Measurements from ENCODE around the gene TYSND1. TPM values are rescaled to one million over a fixed set of nuclear protein-coding genes. Genes with fewer than 3 reads are reported as not detected.

Gene TYSND1
- total RNA-seq, 1 experiment from 2014 or later, result 16.5 TPM

DNA sequence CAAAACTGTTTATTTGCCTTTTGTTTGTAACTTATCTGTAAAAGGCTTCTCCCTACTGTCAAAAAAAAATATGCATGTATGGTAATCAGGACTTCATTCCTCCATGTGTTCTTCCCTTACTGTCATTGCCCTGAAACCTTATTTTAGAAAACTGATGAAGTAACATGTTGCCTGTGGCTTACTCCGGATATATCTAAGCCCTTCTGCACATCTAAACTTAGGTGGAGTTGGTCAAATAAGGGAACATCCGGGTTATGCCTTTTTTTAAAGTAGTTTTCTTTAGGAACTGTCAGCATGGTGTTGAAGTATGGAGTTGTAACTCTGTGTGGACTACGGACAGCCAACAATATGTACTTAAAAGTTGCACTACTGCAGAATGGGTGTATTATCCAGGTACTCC, 17.7 kb upstream of the TYSND1 start:
- Mint-ChIP-seq H3K27ac (ENCODE audit: low read depth, unreplicated experiment) (no peak overlapping the region), H3K27me3 (ENCODE audit: insufficient read depth, unreplicated experiment) (no peaks in the 10 kb centered on the region), H3K36me3 (ENCODE audit: insufficient read depth, unreplicated experiment) (peaks cover 67% of the 10 kb centered on the region), H3K9me3 (ENCODE audit: unreplicated experiment) (no peaks in the 10 kb centered on the region), H3K4me1 (ENCODE audit: insufficient read depth, unreplicated experiment) (peaks cover 47% of the 10 kb centered on the region), H3K4me3 (ENCODE audit: unreplicated experiment) (no peak overlapping the region)
- POLR2A ChIA-PET, result no interaction called here
- CTCF ChIA-PET, result no interaction called here
- no TSS peak for BruUV-seq (replicated peaks)
- TF ChIP-seq, protein P1, sequence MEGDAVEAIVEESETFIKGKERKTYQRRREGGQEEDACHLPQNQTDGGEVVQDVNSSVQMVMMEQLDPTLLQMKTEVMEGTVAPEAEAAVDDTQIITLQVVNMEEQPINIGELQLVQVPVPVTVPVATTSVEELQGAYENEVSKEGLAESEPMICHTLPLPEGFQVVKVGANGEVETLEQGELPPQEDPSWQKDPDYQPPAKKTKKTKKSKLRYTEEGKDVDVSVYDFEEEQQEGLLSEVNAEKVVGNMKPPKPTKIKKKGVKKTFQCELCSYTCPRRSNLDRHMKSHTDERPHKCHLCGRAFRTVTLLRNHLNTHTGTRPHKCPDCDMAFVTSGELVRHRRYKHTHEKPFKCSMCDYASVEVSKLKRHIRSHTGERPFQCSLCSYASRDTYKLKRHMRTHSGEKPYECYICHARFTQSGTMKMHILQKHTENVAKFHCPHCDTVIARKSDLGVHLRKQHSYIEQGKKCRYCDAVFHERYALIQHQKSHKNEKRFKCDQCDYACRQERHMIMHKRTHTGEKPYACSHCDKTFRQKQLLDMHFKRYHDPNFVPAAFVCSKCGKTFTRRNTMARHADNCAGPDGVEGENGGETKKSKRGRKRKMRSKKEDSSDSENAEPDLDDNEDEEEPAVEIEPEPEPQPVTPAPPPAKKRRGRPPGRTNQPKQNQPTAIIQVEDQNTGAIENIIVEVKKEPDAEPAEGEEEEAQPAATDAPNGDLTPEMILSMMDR (IDR thresholded peaks at IDR 0.05; ENCODE audit: unreplicated experiment), result no peak
- no peak for DNase-seq (ENCODE audit: unreplicated experiment)
- intact Hi-C loops (cut with micrococcal nuclease), result no loop called here

DNA sequence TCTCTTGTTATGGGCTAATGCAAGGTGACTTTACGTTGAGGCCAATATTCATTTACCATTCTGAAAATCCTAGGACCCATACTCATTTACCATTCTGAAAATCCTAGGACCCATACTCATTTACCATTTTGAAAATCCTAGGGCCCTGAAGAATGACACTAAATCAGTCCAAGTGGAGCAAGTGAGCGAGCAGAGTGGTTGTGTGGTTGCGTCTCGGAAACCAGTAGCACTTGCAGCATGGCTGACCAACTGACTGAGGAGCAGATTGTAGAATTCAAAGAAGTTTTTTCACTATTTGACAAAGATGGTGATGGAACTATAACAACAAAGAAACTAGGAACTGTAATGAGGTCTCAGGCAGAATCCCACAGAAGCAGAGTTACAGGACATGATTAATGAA, 16.9 kb upstream of the TYSND1 start:
- BruUV-seq (replicated peaks), result no TSS peak
- H3K4me1 Mint-ChIP-seq (ENCODE audit: insufficient read depth, unreplicated experiment), result peaks cover 41% of the 10 kb centered on the region
- TF ChIP-seq, protein P1 (IDR thresholded peaks at IDR 0.05; ENCODE audit: unreplicated experiment), result no peak
- no peak for DNase-seq (ENCODE audit: unreplicated experiment)
- peaks cover 72% of the 10 kb centered on the region for H3K36me3 Mint-ChIP-seq (ENCODE audit: insufficient read depth, unreplicated experiment)
- POLR2A ChIA-PET, result interaction anchor here (3.0 kb wide), 1 partner anchor 16 kb away, joined by 13 read pairs; the partner anchor contains the start of gene TYSND1
- H3K27me3 Mint-ChIP-seq (ENCODE audit: insufficient read depth, unreplicated experiment), result no peaks in the 10 kb centered on the region
- CTCF ChIA-PET, result interaction anchor here (0.9 kb wide), 1 partner anchor 17 kb away, joined by 5 read pairs; the partner anchor contains the start of gene TYSND1
- intact Hi-C loops (cut with micrococcal nuclease), result no loop called here
- no peak overlapping the region for H3K4me3 Mint-ChIP-seq (ENCODE audit: unreplicated experiment)
- no peaks in the 10 kb centered on the region for H3K9me3 Mint-ChIP-seq (ENCODE audit: unreplicated experiment)
- H3K27ac Mint-ChIP-seq (ENCODE audit: low read depth, unreplicated experiment), result no peak overlapping the region

- BruUV-seq (replicated peaks), result no TSS peak
- H3K27me3 Mint-ChIP-seq (ENCODE audit: insufficient read depth, unreplicated experiment), result no peaks in the 10 kb centered on the region
- ChIA-PET POLR2A (interaction anchor here (3.0 kb wide), 1 partner anchor 16 kb away, joined by 13 read pairs; the partner anchor contains the start of gene TYSND1), CTCF (interaction anchor here (0.9 kb wide), 1 partner anchor 16 kb away, joined by 5 read pairs; the partner anchor contains the start of gene TYSND1)
- TF ChIP-seq, protein P1 (IDR thresholded peaks at IDR 0.05; ENCODE audit: unreplicated experiment), result no peak
- H3K9me3 Mint-ChIP-seq (ENCODE audit: unreplicated experiment), result no peaks in the 10 kb centered on the region
- peaks cover 73% of the 10 kb centered on the region for H3K36me3 Mint-ChIP-seq (ENCODE audit: insufficient read depth, unreplicated experiment)
- peaks cover 36% of the 10 kb centered on the region for H3K4me1 Mint-ChIP-seq (ENCODE audit: insufficient read depth, unreplicated experiment)
- no peak overlapping the region for H3K4me3 Mint-ChIP-seq (ENCODE audit: unreplicated experiment)
- DNase-seq (ENCODE audit: unreplicated experiment), result no peak
- intact Hi-C loops (cut with micrococcal nuclease), result no loop called here
- peak overlapping the region; percentile 75 for H3K27ac Mint-ChIP-seq (ENCODE audit: low read depth, unreplicated experiment)
Observed at GRCh38 chr10:70162892-70163201, 16.3 kb upstream of the TYSND1 start.

- DNase-seq (ENCODE audit: unreplicated experiment), result no peak
- Mint-ChIP-seq H3K27me3 (ENCODE audit: insufficient read depth, unreplicated experiment) (no peaks in the 10 kb centered on the region), H3K27ac (ENCODE audit: low read depth, unreplicated experiment) (peak overlapping the region; percentile 75), H3K4me1 (ENCODE audit: insufficient read depth, unreplicated experiment) (peaks cover 34% of the 10 kb centered on the region), H3K36me3 (ENCODE audit: insufficient read depth, unreplicated experiment) (peaks cover 73% of the 10 kb centered on the region), H3K4me3 (ENCODE audit: unreplicated experiment) (no peak overlapping the region), H3K9me3 (ENCODE audit: unreplicated experiment) (no peaks in the 10 kb centered on the region)
- no TSS peak for BruUV-seq (replicated peaks)
- TF ChIP-seq, protein P1 (IDR thresholded peaks at IDR 0.05; ENCODE audit: unreplicated experiment), result no peak
- intact Hi-C loops (cut with micrococcal nuclease), result no loop called here
- POLR2A ChIA-PET, result interaction anchor here (1.5 to 3.0 kb wide), 3 partner anchors 8 to 31 kb away, joined by 6 to 21 read pairs (median 13); partner anchors contain the start of genes SAR1A and TYSND1
- CTCF ChIA-PET, result interaction anchor here (0.6 kb wide), 1 partner anchor 274 kb away, joined by 3 read pairs; no protein-coding TSS in a partner anchor
Observed at GRCh38 chr10:70162151-70162891, 15.8 kb upstream of the TYSND1 start.
